Measurements from ENCODE around the gene FFAR2.

DNA sequence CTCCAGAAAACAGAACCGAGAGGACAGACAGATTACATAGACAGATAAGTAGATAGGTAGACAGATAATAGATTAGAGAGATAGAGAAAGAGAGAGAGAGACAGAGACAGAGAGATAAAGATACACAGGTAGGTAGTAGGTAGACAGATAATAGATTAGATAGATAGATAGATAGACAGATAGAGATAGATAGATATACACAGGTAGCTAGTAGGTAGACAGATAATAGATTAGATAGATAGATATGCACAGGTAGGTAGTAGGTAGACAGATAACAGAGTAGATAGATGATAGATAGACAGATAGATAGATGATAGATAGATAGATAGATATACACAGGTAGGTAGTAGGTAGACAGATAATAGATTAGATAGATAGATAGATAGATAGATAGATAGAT is 10.1 kb downstream of the FFAR2 start:
- TF ChIP-seq, protein P1, sequence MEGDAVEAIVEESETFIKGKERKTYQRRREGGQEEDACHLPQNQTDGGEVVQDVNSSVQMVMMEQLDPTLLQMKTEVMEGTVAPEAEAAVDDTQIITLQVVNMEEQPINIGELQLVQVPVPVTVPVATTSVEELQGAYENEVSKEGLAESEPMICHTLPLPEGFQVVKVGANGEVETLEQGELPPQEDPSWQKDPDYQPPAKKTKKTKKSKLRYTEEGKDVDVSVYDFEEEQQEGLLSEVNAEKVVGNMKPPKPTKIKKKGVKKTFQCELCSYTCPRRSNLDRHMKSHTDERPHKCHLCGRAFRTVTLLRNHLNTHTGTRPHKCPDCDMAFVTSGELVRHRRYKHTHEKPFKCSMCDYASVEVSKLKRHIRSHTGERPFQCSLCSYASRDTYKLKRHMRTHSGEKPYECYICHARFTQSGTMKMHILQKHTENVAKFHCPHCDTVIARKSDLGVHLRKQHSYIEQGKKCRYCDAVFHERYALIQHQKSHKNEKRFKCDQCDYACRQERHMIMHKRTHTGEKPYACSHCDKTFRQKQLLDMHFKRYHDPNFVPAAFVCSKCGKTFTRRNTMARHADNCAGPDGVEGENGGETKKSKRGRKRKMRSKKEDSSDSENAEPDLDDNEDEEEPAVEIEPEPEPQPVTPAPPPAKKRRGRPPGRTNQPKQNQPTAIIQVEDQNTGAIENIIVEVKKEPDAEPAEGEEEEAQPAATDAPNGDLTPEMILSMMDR (conservative IDR thresholded peaks at IDR 0.05 in 1 of 2, IDR thresholded peaks at IDR 0.05 in 1 of 2; ENCODE audit: low read depth in 1 of 2, low read length in 2 of 2), result no peak
- no peak for TF ChIP-seq EZH2 (IDR thresholded peaks at IDR 0.05; ENCODE audit: low read length, missing control alignments)
